ENCODE measurements around the gene TTC28.
"Not testable (repeated sequence)": the region's sequence is repeated elsewhere in the genome, so short reads cannot be mapped to it uniquely, and the experiment has no call there.

The TTC28 gene

GRCh38 chr22:28477556-28477955 is 202.1 kb downstream of the TTC28 start:
- no peaks in the 10 kb centered on the region for H3K9me3 ChIP-seq
- no peaks in the 10 kb centered on the region for H4K20me1 ChIP-seq
- no peaks in the 10 kb centered on the region for H3K36me3 ChIP-seq
- no peaks in the 10 kb centered on the region for H3K4me1 ChIP-seq
- no peaks in the 10 kb centered on the region for H3K27me3 ChIP-seq
- H3K4me2 ChIP-seq, result no peak overlapping the region
- TF ChIP-seq Cebpa-rat (IDR thresholded peaks at IDR 0.05), result no peak
- no peak overlapping the region for H3K4me3 ChIP-seq
- H3K27ac ChIP-seq, result no peak overlapping the region
- no peak overlapping the region for H3K9ac ChIP-seq

GRCh38 chr22:28474330-28474729 is 205.3 kb downstream of the TTC28 start:
- no peak for TF ChIP-seq Cebpa-rat (IDR thresholded peaks at IDR 0.05)
- Histone ChIP-seq H4K20me1 (no peaks in the 10 kb centered on the region), H3K4me3 (no peak overlapping the region), H3K27me3 (no peaks in the 10 kb centered on the region), H3K4me2 (no peak overlapping the region), H3K9me3 (no peaks in the 10 kb centered on the region), H3K27ac (no peak overlapping the region), H3K4me1 (no peaks in the 10 kb centered on the region), H3K9ac (no peak overlapping the region), H3K36me3 (no peaks in the 10 kb centered on the region)

DNA sequence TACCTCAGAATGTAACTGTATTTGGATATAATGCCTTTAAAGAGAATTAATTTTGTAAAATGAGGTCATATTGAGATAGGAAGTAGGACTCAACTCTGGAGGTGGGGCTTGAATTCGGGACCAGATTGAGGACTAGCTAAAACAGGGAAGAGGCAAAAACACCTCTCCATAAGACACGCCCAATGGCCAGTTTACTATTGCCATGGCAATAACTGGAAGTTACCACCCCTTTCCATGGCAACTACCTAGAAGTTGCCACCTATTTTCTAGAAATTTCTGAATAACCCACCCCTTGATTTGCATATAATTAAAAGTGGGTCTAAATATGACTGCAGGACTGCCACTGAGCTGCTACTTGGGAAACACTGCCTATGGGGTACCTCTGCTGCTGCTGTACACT is 206.4 kb downstream of the TTC28 start:
- TF ChIP-seq Cebpa-rat (IDR thresholded peaks at IDR 0.05), result no peak
- Histone ChIP-seq H3K27ac (no peak overlapping the region), H3K9ac (no peak overlapping the region)

GRCh38 chr22:28467055-28467454 is 212.6 kb downstream of the TTC28 start:
- H3K4me1 ChIP-seq, H3K27me3 ChIP-seq, H3K4me3 ChIP-seq, H3K4me2 ChIP-seq, H3K27ac ChIP-seq, H3K9ac ChIP-seq, H3K9me3 ChIP-seq, H3K36me3 ChIP-seq, H4K20me1 ChIP-seq: not testable (repeated sequence)

More for the DNA sequence above, 206.4 kb downstream of the TTC28 start:
- no peak overlapping the region for H3K4me3 ChIP-seq
- no peaks in the 10 kb centered on the region for H3K4me1 ChIP-seq
- no peaks in the 10 kb centered on the region for H3K9me3 ChIP-seq
- no peak overlapping the region for H3K4me2 ChIP-seq
- H4K20me1 ChIP-seq, result no peaks in the 10 kb centered on the region
- no peaks in the 10 kb centered on the region for H3K27me3 ChIP-seq
- H3K36me3 ChIP-seq, result no peaks in the 10 kb centered on the region

- no peaks in the 10 kb centered on the region for H3K4me1 ChIP-seq
- H3K36me3 ChIP-seq, result no peaks in the 10 kb centered on the region
- no peak for TF ChIP-seq Cebpa-rat (IDR thresholded peaks at IDR 0.05)
Observed at GRCh38 chr22:28466399-28466798, 213.2 kb downstream of the TTC28 start.

DNA sequence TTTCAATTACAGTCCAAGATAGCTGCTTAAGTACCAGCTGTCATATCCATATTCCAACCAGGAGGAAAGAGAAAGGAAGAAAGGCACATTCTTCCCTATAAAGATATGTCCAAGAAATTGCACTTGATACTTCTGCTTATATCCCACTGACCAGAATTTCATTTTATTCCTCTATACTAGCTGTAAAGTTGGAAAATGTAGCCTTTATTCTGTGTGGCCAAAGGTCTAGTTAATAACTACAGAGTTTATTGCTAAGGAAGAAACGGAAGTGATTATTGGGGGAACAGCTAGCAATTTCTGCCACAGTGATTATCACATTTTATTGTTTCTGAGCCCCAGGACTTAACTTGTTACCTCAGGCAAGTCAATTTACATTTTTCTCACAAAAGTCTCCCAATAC is 213.8 kb downstream of the TTC28 start:
- Histone ChIP-seq H3K27ac (no peak overlapping the region), H3K9me3 (no peaks in the 10 kb centered on the region), H3K36me3 (no peaks in the 10 kb centered on the region), H3K9ac (no peak overlapping the region), H3K27me3 (no peaks in the 10 kb centered on the region), H3K4me2 (no peak overlapping the region), H3K4me1 (no peaks in the 10 kb centered on the region), H4K20me1 (no peaks in the 10 kb centered on the region), H3K4me3 (no peak overlapping the region)
- no peak for TF ChIP-seq Cebpa-rat (IDR thresholded peaks at IDR 0.05)

More at GRCh38 chr22:28466399-28466798, 213.2 kb downstream of the TTC28 start:
- no peaks in the 10 kb centered on the region for H4K20me1 ChIP-seq
- no peaks in the 10 kb centered on the region for H3K27me3 ChIP-seq
- H3K9ac ChIP-seq, result no peak overlapping the region
- no peak overlapping the region for H3K27ac ChIP-seq
- H3K4me2 ChIP-seq, result no peak overlapping the region
- no peak overlapping the region for H3K4me3 ChIP-seq
- no peaks in the 10 kb centered on the region for H3K9me3 ChIP-seq

DNA sequence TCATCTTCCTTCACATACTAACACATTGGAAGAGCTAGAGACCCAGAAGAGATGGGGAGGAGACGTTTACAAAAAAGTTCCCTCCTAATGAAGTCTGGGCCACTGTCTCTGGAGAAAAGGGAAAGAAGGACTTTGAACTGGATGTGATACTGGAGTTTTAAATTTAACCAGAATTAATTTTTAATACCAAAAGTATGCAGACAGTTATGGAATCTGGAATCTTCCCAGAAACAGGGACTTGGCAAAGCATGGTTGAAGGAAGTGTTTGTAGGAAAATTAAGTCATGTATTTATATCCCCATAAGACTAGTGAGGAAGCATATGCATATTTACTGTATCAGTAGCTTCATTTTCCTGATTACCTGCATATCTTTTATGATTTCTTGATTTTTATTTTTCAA is 215.5 kb downstream of the TTC28 start:
- no peak overlapping the region for H3K4me2 ChIP-seq
- H3K9ac ChIP-seq, result no peak overlapping the region
- H3K9me3 ChIP-seq, result no peaks in the 10 kb centered on the region
- no peaks in the 10 kb centered on the region for H3K4me1 ChIP-seq
- H4K20me1 ChIP-seq, result no peaks in the 10 kb centered on the region
- H3K36me3 ChIP-seq, result no peaks in the 10 kb centered on the region
- no peak for TF ChIP-seq Cebpa-rat (IDR thresholded peaks at IDR 0.05)
- no peak overlapping the region for H3K27ac ChIP-seq
- H3K27me3 ChIP-seq, result no peaks in the 10 kb centered on the region
- no peak overlapping the region for H3K4me3 ChIP-seq

- not testable (repeated sequence) for H3K4me2 ChIP-seq, H3K4me3 ChIP-seq, H3K9me3 ChIP-seq, H3K36me3 ChIP-seq, H3K4me1 ChIP-seq, H3K27me3 ChIP-seq, H3K27ac ChIP-seq, H4K20me1 ChIP-seq, H3K9ac ChIP-seq
Observed at GRCh38 chr22:28463408-28463807, 216.2 kb downstream of the TTC28 start.

DNA sequence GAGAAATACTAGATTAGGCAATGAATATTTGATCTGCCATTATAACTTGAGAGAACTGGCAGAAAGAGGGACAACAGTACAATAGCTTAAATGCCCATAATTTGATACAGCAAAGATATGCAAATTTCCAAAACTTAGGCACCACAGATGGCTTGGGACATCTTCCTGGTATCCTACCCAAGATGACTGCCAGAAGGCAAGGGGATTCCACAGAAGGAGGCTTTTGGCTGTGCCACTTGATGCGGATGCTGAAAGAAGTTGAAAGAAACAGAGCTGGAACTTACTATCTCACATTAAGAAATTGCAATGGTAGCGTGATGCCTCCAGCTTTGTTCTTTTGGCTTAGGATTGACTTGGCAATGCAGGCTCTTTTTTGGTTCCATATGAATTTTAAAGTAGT is 216.7 kb downstream of the TTC28 start:
- Histone ChIP-seq H3K4me2 (no peak overlapping the region), H4K20me1 (no peaks in the 10 kb centered on the region), H3K9ac (no peak overlapping the region), H3K36me3 (no peaks in the 10 kb centered on the region), H3K27ac (no peak overlapping the region), H3K27me3 (no peaks in the 10 kb centered on the region), H3K9me3 (no peaks in the 10 kb centered on the region), H3K4me3 (no peak overlapping the region), H3K4me1 (no peaks in the 10 kb centered on the region)
- no peak for TF ChIP-seq Cebpa-rat (IDR thresholded peaks at IDR 0.05)

GRCh38 chr22:28462041-28462440 is 217.6 kb downstream of the TTC28 start:
- Histone ChIP-seq H3K36me3 (no peaks in the 10 kb centered on the region), H3K4me2 (no peak overlapping the region), H3K4me3 (no peak overlapping the region), H3K4me1 (no peaks in the 10 kb centered on the region), H3K9ac (no peak overlapping the region), H3K9me3 (no peaks in the 10 kb centered on the region), H3K27ac (no peak overlapping the region), H4K20me1 (no peaks in the 10 kb centered on the region), H3K27me3 (no peaks in the 10 kb centered on the region)
- no peak for TF ChIP-seq Cebpa-rat (IDR thresholded peaks at IDR 0.05)

- Histone ChIP-seq H3K4me1 (no peaks in the 10 kb centered on the region), H4K20me1 (no peaks in the 10 kb centered on the region), H3K4me2 (no peak overlapping the region), H3K9ac (no peak overlapping the region), H3K27me3 (no peaks in the 10 kb centered on the region), H3K27ac (no peak overlapping the region), H3K4me3 (no peak overlapping the region), H3K9me3 (peaks cover 6% of the 10 kb centered on the region; the same call in 1 of the 2 replicates), H3K36me3 (no peaks in the 10 kb centered on the region)
- TF ChIP-seq Cebpa-rat (IDR thresholded peaks at IDR 0.05), result no peak
Observed at GRCh38 chr22:28454431-28455064, 225.1 kb downstream of the TTC28 start.

All from BLaER1 (cell line).